Right atrium auricular region (tissue), 2 donors: ENCODE data around the gene GSAP. TPM values are rescaled to one million over a fixed set of nuclear protein-coding genes. Genes with fewer than 3 reads are reported as not detected.

Experiments
- DNase-seq: peaks from one replicate; pipeline ENCODE4 v3.0.0-alpha.2; 2019; ENCODE audit warnings: low spot score
- H3K27ac ChIP-seq, 2 donors: fragments of 200-600 bp; sonication (generic); 1 replicate in 1 of 2; 2 replicates in 1 of 2; pipeline ENCODE4 v1.5.1; 2016 to 2019
- H3K27me3 ChIP-seq, 2 donors: fragments of 200-600 bp; sonication (generic); one replicate each; pipeline versions ENCODE4 v1.5.1 to v1.6.0; 2017 to 2019
- H3K36me3 ChIP-seq: fragments of 200-600 bp; sonication (generic); one replicate; pipeline ENCODE4 v1.5.1; 2016
- H3K4me1 ChIP-seq, 2 donors: fragments of 200-600 bp; sonication (generic); one replicate each; pipeline versions ENCODE4 v1.5.1 to v1.6.0; 2017 to 2019
- H3K4me3 ChIP-seq, 2 donors: fragments of 200-600 bp; sonication (generic); 1 replicate in 1 of 2; 2 replicates in 1 of 2; pipeline ENCODE4 v1.5.1; 2017 to 2019; ENCODE audit warnings: mild to moderate bottlenecking in 1 of 2, moderate library complexity in 1 of 2
- H3K9me3 ChIP-seq, 2 donors: fragments of 200-600 bp; sonication (generic); one replicate each; pipeline ENCODE4 v1.5.1; 2019
- CTCF ChIP-seq, 2 donors: fragments of 200-600 bp; sonication (generic); IDR thresholded peaks; one replicate each; pipeline ENCODE4 v1.5.1; 2019; ENCODE audit warnings: antibody characterized with exemption in 2 of 2
- total RNA-seq, 2 donors: library from RNA; depleted of rRNA; stranded (reverse); fragments of >200 nt; gene quantifications; one replicate each; pipeline ENCODE4 v1.1.0, GENCODE V29; 2016

The GSAP gene
- total RNA-seq, 2 donors from 2014 or later: 6.4 to 13.5 TPM

- H3K27me3 ChIP-seq: no peaks in the 10 kb centered on the region
- H3K4me1 ChIP-seq: peaks cover 0 to 12% of the 10 kb centered on the region in 2 donors
- H3K36me3 ChIP-seq: no peaks in the 10 kb centered on the region
- H3K4me3 ChIP-seq: no peak overlapping the region
- no peak for DNase-seq
- H3K27ac ChIP-seq: no peak overlapping the region
- no peak for TF ChIP-seq CTCF (IDR thresholded peaks at IDR 0.05)
- no peaks in the 10 kb centered on the region for H3K9me3 ChIP-seq
Observed at GRCh38 chr7:77321300-77321699, 94.8 kb downstream of the GSAP start.

GRCh38 chr7:77320714-77321113, 95.4 kb downstream of the GSAP start:
- Histone ChIP-seq H3K27me3 (no peaks in the 10 kb centered on the region), H3K4me1 (peaks cover 0 to 12% of the 10 kb centered on the region in 2 donors), H3K4me3 (no peak overlapping the region), H3K9me3 (no peaks in the 10 kb centered on the region), H3K27ac (no peak overlapping the region), H3K36me3 (no peaks in the 10 kb centered on the region)
- DNase-seq: no peak
- no peak for TF ChIP-seq CTCF (IDR thresholded peaks at IDR 0.05)

GRCh38 chr7:77320137-77320536, 96.0 kb downstream of the GSAP start:
- peaks cover 0 to 16% of the 10 kb centered on the region in 2 donors for H3K4me1 ChIP-seq
- H3K27ac ChIP-seq: no peak overlapping the region
- H3K4me3 ChIP-seq: no peak overlapping the region
- no peak for TF ChIP-seq CTCF (IDR thresholded peaks at IDR 0.05)
- DNase-seq: no peak
- H3K27me3 ChIP-seq: no peaks in the 10 kb centered on the region
- no peaks in the 10 kb centered on the region for H3K9me3 ChIP-seq
- H3K36me3 ChIP-seq: no peaks in the 10 kb centered on the region

DNA sequence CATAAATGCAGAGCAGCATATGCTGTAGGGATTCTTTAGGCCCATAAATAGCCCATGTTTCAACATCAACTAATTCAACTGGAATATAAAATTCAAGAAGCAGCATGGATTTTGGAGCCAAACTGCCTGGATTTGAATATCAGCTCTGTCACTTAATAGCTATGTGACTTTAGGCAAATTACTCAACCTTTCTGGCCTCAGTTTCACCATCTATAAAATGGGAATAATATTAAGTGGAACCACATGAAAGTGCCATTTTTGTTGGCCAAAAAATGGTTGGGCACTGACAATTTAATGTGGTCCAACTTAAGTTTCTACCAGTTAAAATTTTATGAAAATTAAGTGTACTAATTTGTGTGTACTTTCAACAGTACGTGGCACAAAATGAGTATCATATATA, 98.1 kb downstream of the GSAP start:
- Histone ChIP-seq H3K4me3 (no peak overlapping the region), H3K4me1 (peaks cover 0 to 33% of the 10 kb centered on the region in 2 donors), H3K27me3 (no peaks in the 10 kb centered on the region), H3K27ac (no peak overlapping the region), H3K36me3 (no peaks in the 10 kb centered on the region), H3K9me3 (no peaks in the 10 kb centered on the region)
- TF ChIP-seq CTCF (IDR thresholded peaks at IDR 0.05): no peak
- no peak for DNase-seq

DNA sequence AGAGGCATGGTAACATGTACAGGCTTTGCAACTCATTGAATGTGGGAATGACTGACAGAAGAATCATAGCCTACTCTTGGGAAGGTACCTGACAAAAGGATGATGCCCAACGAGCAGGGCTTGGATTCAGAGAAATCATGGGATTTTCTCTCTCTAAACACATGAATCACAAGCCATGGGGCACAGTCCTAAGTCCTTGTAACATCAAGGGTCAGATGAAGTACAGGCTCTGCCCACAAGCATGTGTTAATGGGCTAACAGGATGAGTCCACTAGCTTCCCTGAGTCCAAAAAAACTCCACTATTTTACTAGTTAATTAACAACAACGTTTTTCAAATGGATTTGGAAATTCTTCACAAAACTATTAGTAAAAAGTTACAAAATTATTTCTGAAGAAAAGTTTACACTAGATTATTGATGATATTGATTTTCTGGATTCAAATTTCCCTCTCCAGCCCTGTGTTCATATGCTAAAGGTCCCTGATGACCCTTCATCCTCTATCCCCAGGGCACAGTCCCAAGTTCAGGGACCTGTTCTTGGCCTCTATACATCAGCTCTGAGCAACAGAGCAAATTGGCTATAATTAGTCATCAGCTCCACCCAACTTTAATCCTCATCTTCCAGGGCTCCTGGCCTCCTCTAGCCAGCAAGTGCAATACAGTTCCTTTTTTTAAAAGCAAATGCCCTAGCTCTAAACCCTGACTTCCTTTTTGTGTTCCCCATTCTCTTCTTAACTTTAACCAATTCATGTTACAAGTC, 99.8 kb downstream of the GSAP start:
- no peak for DNase-seq
- Histone ChIP-seq H3K36me3 (no peaks in the 10 kb centered on the region), H3K4me3 (no peak overlapping the region), H3K27ac (no peak overlapping the region), H3K27me3 (no peaks in the 10 kb centered on the region), H3K4me1 (peaks cover 0 to 38% of the 10 kb centered on the region in 2 donors), H3K9me3 (no peaks in the 10 kb centered on the region)
- TF ChIP-seq CTCF (IDR thresholded peaks at IDR 0.05): no peak

- Histone ChIP-seq H3K9me3 (no peaks in the 10 kb centered on the region), H3K27ac (no peak overlapping the region), H3K4me1 (peaks cover 0 to 29% of the 10 kb centered on the region in 2 donors), H3K4me3 (no peak overlapping the region), H3K36me3 (no peaks in the 10 kb centered on the region), H3K27me3 (no peaks in the 10 kb centered on the region)
- no peak for TF ChIP-seq CTCF (IDR thresholded peaks at IDR 0.05)
- no peak for DNase-seq
Observed at GRCh38 chr7:77315182-77315591, 101.0 kb downstream of the GSAP start.
